IMR-90 (cell line): ENCODE data around the gene CCDC120. TPM values are rescaled to one million over a fixed set of nuclear protein-coding genes. Genes with fewer than 3 reads are reported as not detected.

Experiments used
- ATAC-seq: fragments of 200-7000 bp; cut with Tn5 transposase; 2 replicates; pipeline ENCODE4 v1.9.1; 2020; ENCODE audit warnings: low read depth, mild to moderate bottlenecking, moderate library complexity
- BruUV-seq: library from RNA; stranded (reverse); fragments of 400-500 nt; replicated peaks from 2 replicates; lab custom pipeline; 2021; lab: Mats Ljungman, UMichigan
- CTCF ChIA-PET: fragments of 300-600 bp; formaldehyde crosslinking; extraction: SDS; loops from one replicate; lab custom pipeline; 2021; ENCODE audit warnings: antibody characterized with exemption; lab: Yijun Ruan, JAX
- POLR2A ChIA-PET: fragments of 300-600 bp; sonication (Branson Sonifier 250); formaldehyde crosslinking; loops from one replicate; lab custom pipeline; 2022; ENCODE audit warnings: antibody characterized with exemption; ENCODE audit not compliant: unreplicated experiment; lab: Charles Lee
- DNase-seq: peaks from one replicate; pipeline ENCODE4 v3.0.0; 2013
- H2AFZ ChIP-seq: replicated peaks from 2 replicates; pipeline ENCODE3; 2013; ENCODE audit warnings: low read length, mild to moderate bottlenecking; ENCODE audit not compliant: poor library complexity
- H2AK5ac ChIP-seq: 2 replicates; pipeline ENCODE4 v1.6.1; 2013; ENCODE audit warnings: low read depth, low read length, inconsistent platforms
- H2AK9ac ChIP-seq: replicated peaks from 2 replicates; pipeline ENCODE3; 2013; ENCODE audit warnings: mild to moderate bottlenecking, low read depth, low read length, moderate library complexity; ENCODE audit not compliant: poor library complexity
- H2BK120ac ChIP-seq: 2 replicates; pipeline ENCODE4 v1.6.1; 2013; ENCODE audit warnings: low read depth, low read length, inconsistent platforms
- H2BK15ac ChIP-seq: 3 replicates; pipeline ENCODE4 v1.6.1; 2013; ENCODE audit warnings: low read depth, low read length, inconsistent platforms
- H2BK20ac ChIP-seq: 2 replicates; pipeline ENCODE4 v1.6.1; 2013; ENCODE audit warnings: low read depth, mild to moderate bottlenecking, inconsistent platforms, low read length, moderate library complexity
- H2BK5ac ChIP-seq: 2 replicates; pipeline ENCODE4 v1.6.1; 2013; ENCODE audit warnings: mild to moderate bottlenecking, low read depth, low read length, inconsistent platforms; ENCODE audit not compliant: poor library complexity, severe bottlenecking
- H3K14ac ChIP-seq: replicated peaks from 2 replicates; pipeline ENCODE4 v1.6.1; 2013; ENCODE audit warnings: low read depth, low read length, inconsistent platforms
- H3K18ac ChIP-seq: 2 replicates; pipeline ENCODE4 v1.6.1; 2013; ENCODE audit warnings: low read depth, low read length, control low read depth
- H3K23ac ChIP-seq: 2 replicates; pipeline ENCODE4 v1.6.1; 2013; ENCODE audit warnings: low read depth, low read length, inconsistent platforms
- H3K27ac ChIP-seq: 2 replicates; pipeline ENCODE4 v1.5.1; 2013; ENCODE audit warnings: mild to moderate bottlenecking, control low read depth, low read length; ENCODE audit not compliant: insufficient read depth
- H3K27me3 ChIP-seq: 2 replicates; pipeline ENCODE4 v1.6.1; 2013; ENCODE audit warnings: low read length; ENCODE audit not compliant: control insufficient read depth, insufficient read depth
- H3K36me3 ChIP-seq: 2 replicates; pipeline ENCODE4 v1.6.1; 2013; ENCODE audit warnings: low read length, mixed read lengths; ENCODE audit not compliant: control insufficient read depth, insufficient read depth
- H3K4ac ChIP-seq: 2 replicates; pipeline ENCODE4 v1.6.1; 2013; ENCODE audit warnings: low read depth, low read length, inconsistent platforms
- H3K4me1 ChIP-seq: 2 replicates; pipeline ENCODE4 v1.6.1; 2013; ENCODE audit warnings: low read length, mixed read lengths; ENCODE audit not compliant: control insufficient read depth, insufficient read depth
- H3K4me2 ChIP-seq: 2 replicates; pipeline ENCODE4 v1.6.1; 2013; ENCODE audit warnings: low read depth, mild to moderate bottlenecking, control low read depth, low read length, moderate library complexity
- H3K4me3 ChIP-seq: 2 replicates; pipeline ENCODE4 v1.5.1; 2013; ENCODE audit warnings: low read depth, mild to moderate bottlenecking, control low read depth, low read length, moderate library complexity; ENCODE audit not compliant: insufficient read depth
- H3K56ac ChIP-seq: 2 replicates; pipeline ENCODE4 v1.6.1; 2013; ENCODE audit warnings: low read length, inconsistent platforms; ENCODE audit not compliant: insufficient read depth; ENCODE audit errors: extremely low read depth
- H3K79me1 ChIP-seq, 2 experiments: 2 replicates each; pipeline ENCODE4 v1.6.1; 2013; ENCODE audit warnings: low read length in 2 of 2, inconsistent platforms in 1 of 2, low read depth in 1 of 2
- H3K9ac ChIP-seq: 2 replicates; pipeline ENCODE4 v1.6.1; 2013; ENCODE audit warnings: low read depth, low read length, control low read depth
- H3K9me1 ChIP-seq: 2 replicates; pipeline ENCODE4 v1.6.1; 2013; ENCODE audit warnings: low read length, inconsistent platforms; ENCODE audit not compliant: insufficient read depth
- H3K9me3 ChIP-seq: 2 replicates; pipeline ENCODE4 v1.6.1; 2013; ENCODE audit warnings: low read length; ENCODE audit not compliant: control insufficient read depth, insufficient read depth
- H4K20me1 ChIP-seq: 2 replicates; pipeline ENCODE4 v1.6.1; 2013; ENCODE audit warnings: low read length, inconsistent platforms; ENCODE audit not compliant: insufficient read depth
- H4K5ac ChIP-seq: 2 replicates; pipeline ENCODE4 v1.6.1; 2013; ENCODE audit warnings: mild to moderate bottlenecking, low read depth, low read length, control low read depth
- H4K8ac ChIP-seq, 2 experiments: 2 replicates each; pipeline ENCODE4 v1.6.1; 2013; ENCODE audit warnings: low read depth in 2 of 2, low read length in 2 of 2, control low read depth in 1 of 2, inconsistent platforms in 1 of 2
- H4K91ac ChIP-seq: 2 replicates; pipeline ENCODE4 v1.6.1; 2013; ENCODE audit warnings: low read depth, low read length, inconsistent platforms; ENCODE audit not compliant: insufficient read depth
- CHD1 ChIP-seq: IDR thresholded peaks from 2 replicates; pipeline ENCODE4 v1.6.1; 2012; ENCODE audit warnings: low read depth, low read length, improper control_type of control experiment
- CTCF ChIP-seq: conservative IDR thresholded peaks from 2 replicates; pipeline ENCODE4 v1.5.1; 2012; ENCODE audit warnings: mild to moderate bottlenecking, low read depth, low read length, improper control_type of control experiment
- ELK1 ChIP-seq: fragments of 150-350 bp; IDR thresholded peaks from 2 replicates; pipeline ENCODE4 v1.6.1; 2016; ENCODE audit warnings: low read depth, mild to moderate bottlenecking, low read length, moderate library complexity, borderline replicate concordance
- MAFK ChIP-seq: IDR thresholded peaks from 2 replicates; pipeline ENCODE4 v1.6.1; 2012; ENCODE audit warnings: low read depth, low read length, improper control_type of control experiment
- MAZ ChIP-seq: IDR thresholded peaks from 2 replicates; pipeline ENCODE4 v1.6.1; 2012; ENCODE audit warnings: low read depth, mild to moderate bottlenecking, low read length, improper control_type of control experiment, moderate library complexity, borderline replicate concordance
- MXI1 ChIP-seq: IDR thresholded peaks from 2 replicates; pipeline ENCODE4 v1.6.1; 2012; ENCODE audit warnings: low read depth, mild to moderate bottlenecking, low read length, moderate library complexity, borderline replicate concordance
- RCOR1 ChIP-seq: IDR thresholded peaks from 2 replicates; pipeline ENCODE4 v1.6.1; 2012; ENCODE audit warnings: mild to moderate bottlenecking, low read length, improper control_type of control experiment; ENCODE audit not compliant: insufficient replicate concordance
- RFX5 ChIP-seq: IDR thresholded peaks from 2 replicates; pipeline ENCODE4 v1.8.0; 2012; ENCODE audit warnings: low read depth, mild to moderate bottlenecking, low read length, moderate library complexity
- SMC3 ChIP-seq: fragments of 150-350 bp; IDR thresholded peaks from 2 replicates; pipeline ENCODE4 v1.6.1; 2016; ENCODE audit warnings: low read depth, mild to moderate bottlenecking, antibody characterized with exemption, low read length, moderate library complexity
- USF2 ChIP-seq: fragments of 150-350 bp; IDR thresholded peaks from 2 replicates; pipeline ENCODE4 v1.6.1; 2017; ENCODE audit warnings: mild to moderate bottlenecking, antibody characterized with exemption, low read length, low read depth
- WGBS, 2 experiments: methylation state at CpG; one replicate each; pipeline versions ENCODE4 v1.1.5 to v1.1.7; 2013; ENCODE audit warnings: missing lambda C conversion rate in 2 of 2; ENCODE audit not compliant: insufficient read length in 1 of 2; ENCODE audit errors: extremely low coverage in 2 of 2; 5-methylcytosine and 5-hydroxymethylcytosine counted together
- dilution Hi-C: fragments of 300-500 bp; cut with HindIII; formaldehyde crosslinking; loops from one replicate; pipeline ENCODE4 v1.14.3; 2018; ENCODE audit warnings: low sequenced_read_pairs; ENCODE audit not compliant: unreplicated experiment
- in situ Hi-C: fragments of 300-500 bp; cut with MboI; formaldehyde crosslinking; loops from 3 replicates; pipeline ENCODE4 v1.14.3; 2019; ENCODE audit warnings: low sequenced_read_pairs, inconsistent platforms, mixed read lengths
- intact Hi-C: fragments of 100-400 bp; cut with micrococcal nuclease; formaldehyde crosslinking; loops from 2 replicates; pipeline ENCODE4 v1.10.0; 2022
- polyA plus RNA-seq, 3 experiments: library from polyadenylated mRNA; depleted of rRNA; stranded (reverse); fragments of >200 nt; gene quantifications; 2 replicates each; pipeline ENCODE4 v1.2.3, GENCODE V29; 2012; ENCODE audit warnings: low replicate concordance in 1 of 3
- total RNA-seq: library from RNA; depleted of rRNA; stranded (reverse); fragments of >200 nt; gene quantifications from 2 replicates; pipeline ENCODE4 v1.2.3, GENCODE V29; 2012

Gene CCDC120
- total and polyA plus RNA-seq, 2 of the 4 experiments (the other 2 are of a cell fraction) = 0.18 to 2.0 TPM

GRCh38 chrX:49075347-49075746 lies 16.5 kb downstream of the CCDC120 start:
- POLR2A ChIA-PET = no interaction called here
- no peak overlapping the region for H3K23ac ChIP-seq
- ATAC-seq (no peak), DNase-seq (no peak)
- H4K20me1 ChIP-seq = no peaks in the 10 kb centered on the region
- no peak overlapping the region for H2AK9ac ChIP-seq
- no peak overlapping the region for H4K8ac ChIP-seq
- H3K4me2 ChIP-seq = no peak overlapping the region
- dilution Hi-C loops = no loop called here
- no peak overlapping the region for H4K5ac ChIP-seq
- H3K79me1 ChIP-seq = peaks cover 8 to 40% of the 10 kb centered on the region in 2 experiments
- no TSS peak for BruUV-seq
- no peaks in the 10 kb centered on the region for H3K27me3 ChIP-seq
- no peak overlapping the region for H3K14ac ChIP-seq
- no peak overlapping the region for H3K56ac ChIP-seq
- no peak overlapping the region for H3K18ac ChIP-seq
- intact Hi-C loops = loop anchor here (10.0 kb wide), 1 partner anchor 89 kb away; the partner anchor contains the start of gene MAGIX
- in situ Hi-C loops = no loop called here
- H2AK5ac ChIP-seq = no peak overlapping the region
- TF ChIP-seq RCOR1 (no peak), MAFK (no peak), ELK1 (no peak), CHD1 (no peak), MXI1 (no peak), SMC3 (no peak), MAZ (no peak), CTCF (no peak), USF2 (no peak), RFX5 (no peak)
- H2BK15ac ChIP-seq = no peak overlapping the region
- H3K9me1 ChIP-seq = 0 out of 2 replicates have a peak, but pooled peaks cover 5% of the 10 kb centered on the region
- H3K9me3 ChIP-seq = no peaks in the 10 kb centered on the region
- no peak overlapping the region for H2AFZ ChIP-seq
- H3K9ac ChIP-seq = no peak overlapping the region
- H3K4me3 ChIP-seq = no peak overlapping the region
- no peak overlapping the region for H2BK20ac ChIP-seq
- H2BK120ac ChIP-seq = no peak overlapping the region
- no peak overlapping the region for H3K4ac ChIP-seq
- CTCF ChIA-PET = no interaction called here
- no peak overlapping the region for H2BK5ac ChIP-seq
- 80% methylated on average over 1 of the region's 13 CpGs; no CpG with 5 or more reads in 1 of the 2 experiments for WGBS, 2 experiments
- no peak overlapping the region for H3K27ac ChIP-seq
- H3K4me1 ChIP-seq = peaks cover 2% of the 10 kb centered on the region; the same call in 1 of the 2 replicates
- H4K91ac ChIP-seq = no peak overlapping the region
- H3K36me3 ChIP-seq = peaks cover 16% of the 10 kb centered on the region
